HCT116 (cell line): ENCODE results near the gene CIRBP. TPM values are rescaled to one million over a fixed set of nuclear protein-coding genes. Genes with fewer than 3 reads are reported as not detected.

Source experiments
- ATAC-seq: fragments of 200-7000 bp; cut with Tn5 transposase; 2 replicates; pipeline ENCODE4 v1.9.1; 2020; ENCODE audit warnings: mild to moderate bottlenecking, moderate library complexity
- BruUV-seq: library from RNA; stranded (reverse); fragments of 400-500 nt; replicated peaks from 2 replicates; lab custom pipeline; 2021; lab: Mats Ljungman, UMichigan
- CTCF ChIA-PET: fragments of 300-600 bp; sonication (Branson Sonifier 250); formaldehyde crosslinking; loops from one replicate; lab custom pipeline; 2021; ENCODE audit warnings: antibody characterized with exemption; lab: Charles Lee
- POLR2A ChIA-PET: fragments of 300-600, 350-600 bp; sonication (Branson Sonifier 250); formaldehyde crosslinking; loops from one replicate; lab custom pipeline; 2021; ENCODE audit warnings: antibody characterized with exemption; lab: Charles Lee
- RAD21 ChIA-PET, 2 experiments: fragments of 300-600 bp; sonication (Branson Sonifier 250); formaldehyde crosslinking; loops; one replicate each; lab custom pipeline; 2023; ENCODE audit warnings: low total read pairs in 2 of 2; ENCODE audit not compliant: uncharacterized antibody in 2 of 2, unreplicated experiment in 2 of 2, low non-redundant PET in 1 of 2; lab: Charles Lee
- DNase-seq: peaks from one replicate; pipeline ENCODE4 v3.0.0-alpha.2; 2010; ENCODE audit warnings: low read depth, low spot score
- H2AFZ ChIP-seq: fragments of 200-600 bp; shearing (Covaris generic), sonication (generic); 2 replicates; pipeline ENCODE4 v1.6.1; 2017; ENCODE audit warnings: low read depth, mixed run types, mixed read lengths, antibody characterized with exemption, low read length; ENCODE audit not compliant: poor library complexity, severe bottlenecking
- H3K27ac ChIP-seq: 2 replicates; pipeline ENCODE4 v1.5.1; 2012; ENCODE audit warnings: low read depth, low read length
- H3K27me3 ChIP-seq: fragments of 200-600 bp; sonication (generic); 2 replicates; pipeline ENCODE4 v1.6.1; 2016; ENCODE audit warnings: mixed run types, low read length, mixed read lengths; ENCODE audit not compliant: insufficient read depth
- H3K36me3 ChIP-seq, 2 experiments: fragments of 200-500 bp in 1 of 2; fragments of 200-600 bp in 1 of 2; sonication (Bioruptor generic) in 1 of 2; sonication (generic) in 1 of 2; 2 replicates each; pipeline versions ENCODE4 v1.5.1 to v1.6.1; 2014 to 2016; ENCODE audit warnings: low read length in 2 of 2, inconsistent platforms in 1 of 2, mixed read lengths in 1 of 2, mixed run types in 1 of 2; ENCODE audit not compliant: insufficient read depth in 2 of 2, control insufficient read depth in 1 of 2
- H3K4me1 ChIP-seq, 2 experiments: fragments of 200-600 bp in 1 of 2; sonication (generic) in 1 of 2; 2 replicates each; pipeline versions ENCODE4 v1.5.1 to v1.6.1; 2012 to 2017; ENCODE audit warnings: low read length in 2 of 2, inconsistent platforms in 1 of 2, mild to moderate bottlenecking in 1 of 2, mixed read lengths in 1 of 2, mixed run types in 1 of 2, moderate library complexity in 1 of 2; ENCODE audit not compliant: insufficient read depth in 2 of 2, control insufficient read depth in 1 of 2
- H3K4me2 ChIP-seq: fragments of 200-600 bp; sonication (generic); 2 replicates; pipeline ENCODE4 v1.6.1; 2017; ENCODE audit warnings: mixed run types, low read length, mixed read lengths
- H3K4me3 ChIP-seq, 2 experiments: fragments of 200-600 bp in 1 of 2; sonication (generic) in 1 of 2; replicated peaks in 1 of 2; 2 replicates each; pipeline ENCODE4 v1.5.1; 2011 to 2016; ENCODE audit warnings: low read length in 2 of 2, control low read depth in 1 of 2, low read depth in 1 of 2, mild to moderate bottlenecking in 1 of 2, mixed read lengths in 1 of 2, mixed run types in 1 of 2
- H3K79me2 ChIP-seq: fragments of 200-600 bp; sonication (generic); 2 replicates; pipeline ENCODE4 v1.6.1; 2017; ENCODE audit warnings: mild to moderate bottlenecking, mixed run types, low read length, moderate library complexity, mixed read lengths; ENCODE audit not compliant: insufficient read depth
- H3K9ac ChIP-seq: fragments of 200-600 bp; sonication (generic); 2 replicates; pipeline ENCODE4 v1.6.1; 2016; ENCODE audit warnings: low read length, mixed read lengths
- H3K9me2 ChIP-seq: fragments of 200-600 bp; sonication (generic), shearing (Covaris generic); 2 replicates; pipeline ENCODE4 v1.6.1; 2017; ENCODE audit warnings: mixed run types, mild to moderate bottlenecking, moderate library complexity; ENCODE audit not compliant: insufficient read depth
- H3K9me3 ChIP-seq, 2 experiments: fragments of 200-500 bp in 1 of 2; fragments of 200-600 bp in 1 of 2; sonication (Bioruptor generic) in 1 of 2; sonication (generic) in 1 of 2; 2 replicates each; pipeline ENCODE4 v1.6.1; 2014 to 2017; ENCODE audit warnings: low read length in 2 of 2, mixed read lengths in 2 of 2, inconsistent platforms in 1 of 2, low read depth in 1 of 2, mild to moderate bottlenecking in 1 of 2, mixed run types in 1 of 2, moderate library complexity in 1 of 2; ENCODE audit not compliant: control insufficient read depth in 1 of 2, insufficient read depth in 1 of 2
- H4K20me1 ChIP-seq: fragments of 200-600 bp; sonication (generic), shearing (Covaris generic); 2 replicates; pipeline ENCODE4 v1.6.1; 2017; ENCODE audit warnings: mixed run types, mild to moderate bottlenecking, moderate library complexity; ENCODE audit not compliant: insufficient read depth
- ATF3 ChIP-seq: IDR thresholded peaks from 2 replicates; pipeline ENCODE4 v1.6.1; 2012
- CBX3 ChIP-seq: IDR thresholded peaks from 2 replicates; pipeline ENCODE4 v1.6.1; 2012; ENCODE audit warnings: low read depth
- CTCF ChIP-seq, 3 experiments: fragments of 200-600 bp in 1 of 3; sonication (generic) in 1 of 3; IDR thresholded peaks in 2 of 3; conservative IDR thresholded peaks in 1 of 3; 2 replicates each; pipeline ENCODE4 v1.5.1; 2012 to 2017; ENCODE audit warnings: low read depth in 2 of 3, low read length in 2 of 3, antibody characterized with exemption in 1 of 3, borderline replicate concordance in 1 of 3, control low read depth in 1 of 3, mild to moderate bottlenecking in 1 of 3, mixed read lengths in 1 of 3, mixed run types in 1 of 3, moderate library complexity in 1 of 3; ENCODE audit not compliant: insufficient read depth in 1 of 3
- ELF1 ChIP-seq: IDR thresholded peaks from 2 replicates; pipeline ENCODE4 v1.6.1; 2012; ENCODE audit warnings: low read depth, borderline replicate concordance
- EZH2 ChIP-seq: fragments of 200-600 bp; sonication (generic); IDR thresholded peaks from 2 replicates; pipeline ENCODE4 v1.6.1; 2017; ENCODE audit warnings: antibody characterized with exemption, mixed run types
- EZH2phosphoT487 ChIP-seq: fragments of 200-600 bp; IDR thresholded peaks from 2 replicates; pipeline ENCODE4 v1.6.1; 2018; ENCODE audit warnings: antibody characterized with exemption, borderline replicate concordance
- FOSL1 ChIP-seq: IDR thresholded peaks from 2 replicates; pipeline ENCODE4 v1.6.1; 2012; ENCODE audit warnings: low read depth
- MAX ChIP-seq: IDR thresholded peaks from 2 replicates; pipeline ENCODE4 v1.6.1; 2012
- POLR2A ChIP-seq: IDR thresholded peaks from 2 replicates; pipeline ENCODE4 v1.7.0; 2011; ENCODE audit warnings: borderline replicate concordance; ENCODE audit not compliant: insufficient read depth, insufficient read length; ENCODE audit errors: extremely low read depth
- POLR2AphosphoS5 ChIP-seq: IDR thresholded peaks from 2 replicates; pipeline ENCODE4 v1.6.1; 2011; ENCODE audit warnings: mild to moderate bottlenecking, low read depth, low read length, moderate library complexity
- RAD21 ChIP-seq: IDR thresholded peaks from 2 replicates; pipeline ENCODE4 v1.6.1; 2012; ENCODE audit warnings: low read depth, mild to moderate bottlenecking
- REST ChIP-seq: IDR thresholded peaks from 2 replicates; pipeline ENCODE4 v1.6.1; 2012; ENCODE audit warnings: low read depth
- SIN3A ChIP-seq: IDR thresholded peaks from 2 replicates; pipeline ENCODE4 v1.6.1; 2012; ENCODE audit warnings: low read depth
- SP1 ChIP-seq: IDR thresholded peaks from 2 replicates; pipeline ENCODE4 v1.6.1; 2012; ENCODE audit warnings: low read depth
- YY1 ChIP-seq: IDR thresholded peaks from 2 replicates; pipeline ENCODE4 v1.6.1; 2011; ENCODE audit warnings: low read length, low read depth, moderate library complexity, mild to moderate bottlenecking; ENCODE audit not compliant: insufficient replicate concordance; ENCODE audit errors: extremely low read depth
- ZFX ChIP-seq: fragments of 450-650 bp; IDR thresholded peaks from 2 replicates; pipeline ENCODE4 v1.6.1; 2017
- ZNF274 ChIP-seq: fragments of 200-500 bp; sonication (Bioruptor generic); IDR thresholded peaks from 2 replicates; pipeline ENCODE4 v1.6.1; 2014; ENCODE audit warnings: mild to moderate bottlenecking, low read depth, low read length, inconsistent platforms
- intact Hi-C: fragments of 100-400 bp; cut with micrococcal nuclease; formaldehyde crosslinking; loops from 2 replicates; pipeline ENCODE4 v1.10.0; 2022
- total RNA-seq: library from RNA; stranded (reverse); gene quantifications from one replicate; pipeline ENCODE4 v1.2.1, GENCODE V29; 2021; ENCODE audit not compliant: unreplicated experiment

The CIRBP gene
- total RNA-seq, 1 experiment from 2014 or later = 276 TPM

GRCh38 chr19:1231729-1232637, 37.1 kb upstream of the CIRBP start:
- ChIA-PET RAD21 (no interaction called here), CTCF (no interaction called here), POLR2A (no interaction called here)
- H3K4me3 ChIP-seq = no peak overlapping the region
- DNase-seq (no peak), ATAC-seq (no peak)
- H3K9me2 ChIP-seq = no peaks in the 10 kb centered on the region
- no peaks in the 10 kb centered on the region for H3K9me3 ChIP-seq
- TF ChIP-seq FOSL1 (no peak), ZNF274 (no peak), EZH2phosphoT487 (no peak), ZFX (no peak), MAX (no peak), REST (no peak), SIN3A (no peak), EZH2 (no peak), YY1 (no peak), CBX3 (no peak), CTCF (IDR thresholded peaks at IDR 0.05 in 2 of 3, conservative IDR thresholded peaks at IDR 0.05 in 1 of 3; ENCODE audit: borderline replicate concordance in 1 of 3, insufficient read depth in 1 of 3, low read depth in 2 of 3, low read length in 2 of 3) (no peak), POLR2AphosphoS5 (no peak), SP1 (no peak), ELF1 (no peak), ATF3 (no peak), RAD21 (no peak), POLR2A (no peak)
- no peak overlapping the region for H3K4me2 ChIP-seq
- peaks cover 16% of the 10 kb centered on the region; the same call in 1 of the 2 replicates for H3K79me2 ChIP-seq
- intact Hi-C loops = no loop called here
- H3K27ac ChIP-seq = peak overlapping the region; percentile 27; the same call in 1 of the 2 replicates
- peaks cover 23 to 42% of the 10 kb centered on the region in 2 experiments for H3K4me1 ChIP-seq
- no peak overlapping the region for H2AFZ ChIP-seq
- BruUV-seq = no TSS peak
- H3K36me3 ChIP-seq = peaks cover 3 to 16% of the 10 kb centered on the region in 2 experiments; a peak in 3 of 4 replicates
- H4K20me1 ChIP-seq = no peaks in the 10 kb centered on the region
- no peak overlapping the region for H3K9ac ChIP-seq
- H3K27me3 ChIP-seq = no peaks in the 10 kb centered on the region
